Suprapubic skin (tissue), 3 donors: ENCODE data around the gene TOGARAM2.

Source experiments
- EP300 ChIP-seq: sonication (generic); formaldehyde crosslinking; IDR thresholded peaks from one replicate; pipeline ENCODE4 v1.6.1; 2017; ENCODE audit warnings: antibody characterized with exemption
- TF ChIP-seq, protein P1 (sequence below), 2 donors: fragments of 200-600 bp in 1 of 2; fragments of 450-650 bp in 1 of 2; sonication (generic) in 1 of 2; IDR thresholded peaks; one replicate each; pipeline ENCODE4 v1.5.1; 2016 to 2019; ENCODE audit warnings: antibody characterized with exemption in 2 of 2, mild to moderate bottlenecking in 1 of 2, moderate library complexity in 1 of 2

DNA sequence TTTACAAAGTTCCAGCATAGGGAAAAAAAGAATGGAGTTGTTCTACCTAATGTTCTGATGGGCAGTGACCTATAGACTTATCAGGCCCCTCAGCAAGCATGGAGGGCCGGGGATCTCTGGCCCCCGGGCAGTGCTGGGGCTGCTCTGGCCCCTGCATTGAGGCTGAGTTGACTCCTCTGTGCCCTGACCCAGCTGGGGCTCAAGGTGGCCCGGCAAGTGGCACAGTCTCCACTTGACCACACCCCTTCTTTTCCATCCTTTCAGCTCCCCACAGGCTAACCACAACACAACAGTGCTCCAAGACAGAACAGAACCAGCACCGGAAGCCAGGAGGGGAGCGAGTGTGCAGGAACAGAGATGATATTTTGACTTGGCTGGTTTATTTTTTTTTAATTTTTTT lies 19.9 kb downstream of the TOGARAM2 start:
- TF ChIP-seq EP300: no peak
- TF ChIP-seq, protein P1, sequence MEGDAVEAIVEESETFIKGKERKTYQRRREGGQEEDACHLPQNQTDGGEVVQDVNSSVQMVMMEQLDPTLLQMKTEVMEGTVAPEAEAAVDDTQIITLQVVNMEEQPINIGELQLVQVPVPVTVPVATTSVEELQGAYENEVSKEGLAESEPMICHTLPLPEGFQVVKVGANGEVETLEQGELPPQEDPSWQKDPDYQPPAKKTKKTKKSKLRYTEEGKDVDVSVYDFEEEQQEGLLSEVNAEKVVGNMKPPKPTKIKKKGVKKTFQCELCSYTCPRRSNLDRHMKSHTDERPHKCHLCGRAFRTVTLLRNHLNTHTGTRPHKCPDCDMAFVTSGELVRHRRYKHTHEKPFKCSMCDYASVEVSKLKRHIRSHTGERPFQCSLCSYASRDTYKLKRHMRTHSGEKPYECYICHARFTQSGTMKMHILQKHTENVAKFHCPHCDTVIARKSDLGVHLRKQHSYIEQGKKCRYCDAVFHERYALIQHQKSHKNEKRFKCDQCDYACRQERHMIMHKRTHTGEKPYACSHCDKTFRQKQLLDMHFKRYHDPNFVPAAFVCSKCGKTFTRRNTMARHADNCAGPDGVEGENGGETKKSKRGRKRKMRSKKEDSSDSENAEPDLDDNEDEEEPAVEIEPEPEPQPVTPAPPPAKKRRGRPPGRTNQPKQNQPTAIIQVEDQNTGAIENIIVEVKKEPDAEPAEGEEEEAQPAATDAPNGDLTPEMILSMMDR (IDR thresholded peaks at IDR 0.05): no peak
